Measurements from ENCODE around the gene RNF169.

Gene RNF169

DNA sequence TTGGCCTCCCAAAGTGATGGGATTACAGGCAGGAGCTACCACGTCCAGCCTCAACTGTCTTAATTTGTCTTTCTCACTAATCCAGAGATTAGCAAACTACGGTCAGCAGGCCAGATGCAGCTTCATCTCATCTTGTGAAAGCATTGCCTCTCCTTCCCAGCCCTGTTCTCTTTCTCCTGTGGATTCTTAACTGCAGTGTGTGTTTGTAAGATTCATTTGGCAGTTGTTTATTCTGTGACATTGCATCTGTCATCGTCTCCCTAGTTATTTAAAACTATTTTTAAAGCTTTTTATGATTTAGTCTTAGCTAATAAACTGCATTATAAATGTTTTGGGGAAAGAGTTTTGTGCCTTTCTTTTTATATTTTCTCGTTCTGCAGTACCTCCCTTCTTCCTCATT, 29.2 kb downstream of the RNF169 start:
- no peaks in the 10 kb centered on the region for H3K27me3 ChIP-seq (ENCODE audit: control insufficient read depth, insufficient read depth, low read length)
- no peak overlapping the region for H3K9ac ChIP-seq (ENCODE audit: low read depth, low read length)
- H3K36me3 ChIP-seq (ENCODE audit: control insufficient read depth, insufficient read depth, low read length): no peaks in the 10 kb centered on the region
- H3K4me1 ChIP-seq (ENCODE audit: control insufficient read depth, insufficient read depth, low read length): no peaks in the 10 kb centered on the region
- no peak overlapping the region for H3K4me3 ChIP-seq (ENCODE audit: low read depth, low read length)
- H3K9me3 ChIP-seq (ENCODE audit: control insufficient read depth, insufficient read depth, low read length): no peaks in the 10 kb centered on the region

DNA sequence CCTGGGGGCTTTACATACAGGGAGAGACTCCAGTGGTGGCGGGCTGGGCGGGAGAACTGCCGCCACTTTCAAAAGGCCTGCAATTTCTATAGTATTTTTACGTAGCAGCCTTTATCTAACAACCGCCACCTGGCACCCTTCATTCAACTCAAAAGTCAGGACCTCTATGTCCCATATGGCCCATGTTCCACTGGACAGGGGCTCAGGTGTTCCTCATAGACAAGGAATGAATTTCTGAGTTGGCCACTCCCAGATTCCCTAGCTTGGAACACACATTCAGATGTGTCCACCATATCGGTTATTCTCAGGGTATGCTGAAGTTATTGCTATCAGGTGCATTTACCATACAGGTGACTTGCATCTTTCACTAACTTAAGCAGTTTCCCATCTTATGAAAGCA, 29.9 kb downstream of the RNF169 start:
- no peaks in the 10 kb centered on the region for H3K4me1 ChIP-seq (ENCODE audit: control insufficient read depth, insufficient read depth, low read length)
- H3K9me3 ChIP-seq (ENCODE audit: control insufficient read depth, insufficient read depth, low read length): no peaks in the 10 kb centered on the region
- no peaks in the 10 kb centered on the region for H3K36me3 ChIP-seq (ENCODE audit: control insufficient read depth, insufficient read depth, low read length)
- H3K9ac ChIP-seq (ENCODE audit: low read depth, low read length): no peak overlapping the region
- no peak overlapping the region for H3K4me3 ChIP-seq (ENCODE audit: low read depth, low read length)
- no peaks in the 10 kb centered on the region for H3K27me3 ChIP-seq (ENCODE audit: control insufficient read depth, insufficient read depth, low read length)

GRCh38 chr11:74780248-74781005, 31.8 kb downstream of the RNF169 start:
- Histone ChIP-seq H3K9me3 (ENCODE audit: control insufficient read depth, insufficient read depth, low read length) (no peaks in the 10 kb centered on the region), H3K9ac (ENCODE audit: low read depth, low read length) (no peak overlapping the region), H3K4me1 (ENCODE audit: control insufficient read depth, insufficient read depth, low read length) (no peaks in the 10 kb centered on the region), H3K36me3 (ENCODE audit: control insufficient read depth, insufficient read depth, low read length) (no peaks in the 10 kb centered on the region), H3K4me3 (ENCODE audit: low read depth, low read length) (no peak overlapping the region), H3K27me3 (ENCODE audit: control insufficient read depth, insufficient read depth, low read length) (no peaks in the 10 kb centered on the region)

DNA sequence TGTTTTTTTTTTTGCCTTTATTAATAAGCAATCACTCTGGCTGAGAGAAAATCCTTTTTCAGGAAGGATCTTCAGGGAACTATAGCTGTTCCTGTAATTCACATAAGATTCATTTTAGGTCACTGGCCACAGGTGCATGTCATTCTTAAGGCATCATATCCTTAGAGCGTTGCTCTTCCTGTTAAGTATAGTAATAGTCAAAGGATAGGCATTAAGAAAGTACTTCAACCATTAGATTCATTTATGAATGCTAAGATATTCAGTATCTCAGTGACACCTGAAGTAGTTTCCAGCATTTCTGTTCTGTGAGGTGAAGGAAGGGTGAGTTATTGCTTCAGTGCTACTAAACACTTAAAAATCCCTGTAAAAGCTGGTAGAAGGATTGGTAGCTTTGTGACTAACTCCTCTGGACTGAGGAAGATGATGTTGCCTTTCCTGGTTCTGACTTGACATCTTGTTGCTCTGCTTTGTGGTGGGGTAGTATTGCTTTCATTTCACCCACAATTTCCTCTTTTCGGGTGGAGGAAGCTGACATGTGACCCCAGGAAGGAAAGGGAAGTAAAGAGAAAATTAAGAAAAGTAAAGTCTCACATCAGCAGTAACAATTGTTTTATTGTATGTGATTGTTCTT, 34.7 kb downstream of the RNF169 start:
- H3K4me1 ChIP-seq (ENCODE audit: control insufficient read depth, insufficient read depth, low read length): peaks cover 4% of the 10 kb centered on the region
- no peak overlapping the region for H3K9ac ChIP-seq (ENCODE audit: low read depth, low read length)
- H3K4me3 ChIP-seq (ENCODE audit: low read depth, low read length): no peak overlapping the region
- H3K36me3 ChIP-seq (ENCODE audit: control insufficient read depth, insufficient read depth, low read length): no peaks in the 10 kb centered on the region
- H3K27me3 ChIP-seq (ENCODE audit: control insufficient read depth, insufficient read depth, low read length): no peaks in the 10 kb centered on the region
- no peaks in the 10 kb centered on the region for H3K9me3 ChIP-seq (ENCODE audit: control insufficient read depth, insufficient read depth, low read length)

- Histone ChIP-seq H3K36me3 (ENCODE audit: control insufficient read depth, insufficient read depth, low read length) (no peaks in the 10 kb centered on the region), H3K9ac (ENCODE audit: low read depth, low read length) (no peak overlapping the region), H3K4me3 (ENCODE audit: low read depth, low read length) (no peak overlapping the region), H3K4me1 (ENCODE audit: control insufficient read depth, insufficient read depth, low read length) (peaks cover 4% of the 10 kb centered on the region), H3K9me3 (ENCODE audit: control insufficient read depth, insufficient read depth, low read length) (no peaks in the 10 kb centered on the region), H3K27me3 (ENCODE audit: control insufficient read depth, insufficient read depth, low read length) (no peaks in the 10 kb centered on the region)
Observed at GRCh38 chr11:74784234-74784633, 35.6 kb downstream of the RNF169 start.

DNA sequence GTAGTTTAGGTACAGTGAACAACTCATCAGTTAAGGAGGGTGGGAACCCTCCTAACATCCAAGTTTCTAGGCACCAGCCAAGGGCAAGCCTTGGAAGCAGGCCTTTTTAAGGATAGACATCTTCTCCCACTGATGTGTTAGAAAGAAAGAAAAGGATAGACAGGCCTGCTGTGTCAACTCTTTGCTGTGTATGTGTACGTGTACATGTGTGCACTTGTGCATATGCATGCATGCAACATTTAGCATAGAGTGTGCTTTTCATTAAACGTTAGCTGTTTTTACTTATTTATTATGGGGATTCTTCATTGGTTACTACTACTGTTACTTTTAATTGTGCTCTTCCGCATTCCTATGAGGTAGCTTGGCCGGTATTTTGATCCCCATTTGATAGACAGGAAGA, 36.1 kb downstream of the RNF169 start:
- H3K27me3 ChIP-seq (ENCODE audit: control insufficient read depth, insufficient read depth, low read length): no peaks in the 10 kb centered on the region
- no peak overlapping the region for H3K9ac ChIP-seq (ENCODE audit: low read depth, low read length)
- no peaks in the 10 kb centered on the region for H3K9me3 ChIP-seq (ENCODE audit: control insufficient read depth, insufficient read depth, low read length)
- no peaks in the 10 kb centered on the region for H3K36me3 ChIP-seq (ENCODE audit: control insufficient read depth, insufficient read depth, low read length)
- H3K4me1 ChIP-seq (ENCODE audit: control insufficient read depth, insufficient read depth, low read length): peaks cover 4% of the 10 kb centered on the region
- H3K4me3 ChIP-seq (ENCODE audit: low read depth, low read length): no peak overlapping the region

- H3K9me3 ChIP-seq (ENCODE audit: control insufficient read depth, insufficient read depth, low read length): no peaks in the 10 kb centered on the region
- no peak overlapping the region for H3K9ac ChIP-seq (ENCODE audit: low read depth, low read length)
- H3K4me3 ChIP-seq (ENCODE audit: low read depth, low read length): no peak overlapping the region
- no peaks in the 10 kb centered on the region for H3K27me3 ChIP-seq (ENCODE audit: control insufficient read depth, insufficient read depth, low read length)
- peaks cover 4% of the 10 kb centered on the region for H3K4me1 ChIP-seq (ENCODE audit: control insufficient read depth, insufficient read depth, low read length)
- peaks cover 4% of the 10 kb centered on the region for H3K36me3 ChIP-seq (ENCODE audit: control insufficient read depth, insufficient read depth, low read length)
Observed at GRCh38 chr11:74786574-74786973, 37.9 kb downstream of the RNF169 start.

- Histone ChIP-seq H3K4me3 (ENCODE audit: low read depth, low read length) (no peak overlapping the region), H3K36me3 (ENCODE audit: control insufficient read depth, insufficient read depth, low read length) (peaks cover 4% of the 10 kb centered on the region), H3K9ac (ENCODE audit: low read depth, low read length) (no peak overlapping the region), H3K4me1 (ENCODE audit: control insufficient read depth, insufficient read depth, low read length) (peaks cover 4% of the 10 kb centered on the region), H3K9me3 (ENCODE audit: control insufficient read depth, insufficient read depth, low read length) (no peaks in the 10 kb centered on the region), H3K27me3 (ENCODE audit: control insufficient read depth, insufficient read depth, low read length) (no peaks in the 10 kb centered on the region)
Observed at GRCh38 chr11:74791333-74792100, 42.9 kb downstream of the RNF169 start.

DNA sequence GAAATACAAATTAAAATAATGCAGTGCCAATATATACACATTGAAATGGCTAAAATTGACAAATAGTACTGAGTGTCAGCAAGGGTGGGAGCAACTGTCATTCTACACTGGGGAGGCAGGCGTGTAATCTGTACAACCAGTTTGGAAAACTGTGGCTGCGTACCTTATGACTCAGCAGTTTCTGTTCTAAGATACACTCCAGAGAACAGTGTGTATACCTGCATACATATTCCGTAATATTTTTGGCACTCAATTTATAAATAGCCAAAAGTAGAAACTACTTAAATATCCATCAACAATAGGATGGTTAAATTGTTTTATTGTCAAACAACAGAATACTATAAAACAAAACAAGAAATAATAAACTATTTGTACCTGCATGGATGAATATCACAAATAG, 57.6 kb downstream of the RNF169 start:
- H3K4me1 ChIP-seq (ENCODE audit: control insufficient read depth, insufficient read depth, low read length): no peaks in the 10 kb centered on the region

GRCh38 chr11:74809801-74810200, 61.2 kb downstream of the RNF169 start:
- Histone ChIP-seq H3K36me3 (ENCODE audit: control insufficient read depth, insufficient read depth, low read length) (no peaks in the 10 kb centered on the region), H3K27me3 (ENCODE audit: control insufficient read depth, insufficient read depth, low read length) (no peaks in the 10 kb centered on the region), H3K4me3 (ENCODE audit: low read depth, low read length) (no peak overlapping the region), H3K9me3 (ENCODE audit: control insufficient read depth, insufficient read depth, low read length) (no peaks in the 10 kb centered on the region), H3K9ac (ENCODE audit: low read depth, low read length) (no peak overlapping the region), H3K4me1 (ENCODE audit: control insufficient read depth, insufficient read depth, low read length) (no peaks in the 10 kb centered on the region)

More for the DNA sequence above, 57.6 kb downstream of the RNF169 start:
- Histone ChIP-seq H3K27me3 (ENCODE audit: control insufficient read depth, insufficient read depth, low read length) (no peaks in the 10 kb centered on the region), H3K9me3 (ENCODE audit: control insufficient read depth, insufficient read depth, low read length) (no peaks in the 10 kb centered on the region), H3K9ac (ENCODE audit: low read depth, low read length) (no peak overlapping the region), H3K4me3 (ENCODE audit: low read depth, low read length) (no peak overlapping the region), H3K36me3 (ENCODE audit: control insufficient read depth, insufficient read depth, low read length) (no peaks in the 10 kb centered on the region)

DNA sequence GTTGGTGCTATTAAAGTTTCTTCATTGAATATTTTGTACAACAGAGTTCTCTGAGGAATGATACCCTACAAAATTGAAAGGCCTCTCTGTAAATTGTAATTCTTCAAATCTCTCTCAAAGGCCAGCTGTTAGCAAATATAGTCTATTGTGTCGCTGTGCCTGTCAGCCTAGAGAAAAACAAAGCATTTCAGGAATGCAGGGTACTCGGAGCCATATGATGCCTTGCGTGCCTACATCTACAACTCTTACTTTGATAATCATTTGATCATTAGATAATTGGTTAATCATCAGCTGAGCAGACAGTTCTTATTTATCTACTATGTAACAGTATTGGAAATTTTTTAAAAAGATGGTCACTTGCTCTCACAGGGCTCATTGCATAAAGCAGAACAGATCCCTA, 67.3 kb downstream of the RNF169 start:
- Histone ChIP-seq H3K9ac (ENCODE audit: low read depth, low read length) (no peak overlapping the region), H3K4me3 (ENCODE audit: low read depth, low read length) (no peak overlapping the region), H3K4me1 (ENCODE audit: control insufficient read depth, insufficient read depth, low read length) (no peaks in the 10 kb centered on the region), H3K27me3 (ENCODE audit: control insufficient read depth, insufficient read depth, low read length) (no peaks in the 10 kb centered on the region), H3K36me3 (ENCODE audit: control insufficient read depth, insufficient read depth, low read length) (no peaks in the 10 kb centered on the region), H3K9me3 (ENCODE audit: control insufficient read depth, insufficient read depth, low read length) (no peaks in the 10 kb centered on the region)

DNA sequence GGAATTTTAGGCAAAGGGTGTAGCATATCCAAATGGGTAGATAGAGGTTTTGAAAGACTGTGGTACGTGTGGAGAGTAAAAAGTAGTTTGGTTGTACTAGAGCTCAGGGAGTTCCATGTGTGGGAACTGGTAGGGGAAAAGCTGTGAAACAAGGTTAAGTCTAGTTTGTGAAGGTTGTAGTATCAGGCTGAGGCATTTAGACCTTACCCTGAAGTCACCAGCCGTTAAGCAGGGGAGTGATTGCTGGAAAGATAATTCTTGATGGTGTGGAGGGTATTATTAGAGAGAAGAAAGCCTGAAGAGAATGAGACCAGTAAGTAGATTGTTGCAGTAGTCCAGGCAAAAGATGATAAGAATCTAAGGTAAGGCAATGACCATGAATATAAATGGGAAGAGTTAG, 68.0 kb downstream of the RNF169 start:
- Histone ChIP-seq H3K4me1 (ENCODE audit: control insufficient read depth, insufficient read depth, low read length) (no peaks in the 10 kb centered on the region), H3K9ac (ENCODE audit: low read depth, low read length) (no peak overlapping the region), H3K27me3 (ENCODE audit: control insufficient read depth, insufficient read depth, low read length) (no peaks in the 10 kb centered on the region), H3K36me3 (ENCODE audit: control insufficient read depth, insufficient read depth, low read length) (peaks cover under 1% of the 10 kb centered on the region), H3K4me3 (ENCODE audit: low read depth, low read length) (no peak overlapping the region), H3K9me3 (ENCODE audit: control insufficient read depth, insufficient read depth, low read length) (no peaks in the 10 kb centered on the region)

All from iPS-15b (cell line).